Femur (tissue), 1 donor: ENCODE data around the gene RNF43.
"Not testable (repeated sequence)": the region's sequence is repeated elsewhere in the genome, so short reads cannot be mapped to it uniquely, and the experiment has no call there.

Experiments
- DNase-seq: peaks from one replicate; pipeline ENCODE4 v3.0.0-alpha.2; 2017

RNF43 gene

DNA sequence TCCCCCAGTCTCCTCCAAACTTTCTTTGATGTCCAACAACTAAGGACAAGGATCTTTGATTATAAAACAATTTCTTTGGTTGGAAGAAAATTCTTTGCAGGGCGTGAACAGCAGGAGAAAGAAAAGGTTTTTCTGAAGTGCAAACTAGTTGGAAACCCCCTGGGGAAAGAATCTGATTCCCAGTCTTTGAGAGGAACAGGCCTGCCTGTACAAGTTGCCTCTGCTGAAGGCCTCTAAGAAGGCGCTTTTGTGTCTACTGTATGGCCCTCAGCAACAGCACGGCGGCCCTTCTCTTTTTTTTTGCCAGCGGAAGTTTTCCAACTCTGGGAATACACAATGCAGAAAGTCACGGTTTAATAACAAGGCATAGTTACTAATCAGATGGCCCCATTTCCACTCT, 14.0 kb downstream of the RNF43 start:
- no peak for DNase-seq

DNA sequence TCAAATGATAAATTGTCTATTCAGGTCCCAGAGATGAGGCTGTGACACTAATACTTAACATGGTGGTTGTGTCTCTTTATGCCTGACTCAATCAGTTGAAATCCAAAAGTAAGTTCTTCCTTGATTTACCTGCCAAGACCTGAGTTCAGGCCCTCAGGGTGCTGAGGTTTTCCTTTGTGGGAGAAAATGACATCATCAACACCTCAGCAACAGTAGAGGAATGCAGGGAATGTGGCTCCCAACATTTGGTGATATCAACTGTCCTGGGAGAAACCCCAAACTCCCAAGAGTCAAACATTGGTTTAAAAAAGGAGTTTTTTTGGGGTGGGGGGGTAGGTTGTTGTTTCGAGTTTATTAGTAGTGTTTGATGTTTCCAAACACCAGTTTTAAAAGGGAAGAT, 14.7 kb downstream of the RNF43 start:
- no peak for DNase-seq

DNA sequence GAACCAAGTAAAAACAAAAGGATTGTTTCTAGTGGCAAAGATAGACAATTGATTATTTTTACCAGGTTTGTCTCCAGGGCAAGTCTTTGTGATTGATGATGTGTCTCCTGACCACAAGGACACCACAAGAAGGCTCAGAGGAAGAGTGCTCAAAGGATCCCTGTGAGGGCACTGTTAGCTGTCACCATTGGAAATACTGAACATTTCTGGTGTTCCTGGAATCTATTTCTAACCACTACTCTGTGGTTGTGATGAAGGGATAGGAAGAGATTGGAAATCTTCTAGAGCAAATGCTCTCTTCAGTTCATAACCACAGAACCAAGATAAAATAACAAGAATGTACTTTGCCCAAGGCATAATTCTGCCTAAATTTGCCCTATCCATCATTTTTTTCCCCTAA, 15.3 kb downstream of the RNF43 start:
- DNase-seq: no peak

DNA sequence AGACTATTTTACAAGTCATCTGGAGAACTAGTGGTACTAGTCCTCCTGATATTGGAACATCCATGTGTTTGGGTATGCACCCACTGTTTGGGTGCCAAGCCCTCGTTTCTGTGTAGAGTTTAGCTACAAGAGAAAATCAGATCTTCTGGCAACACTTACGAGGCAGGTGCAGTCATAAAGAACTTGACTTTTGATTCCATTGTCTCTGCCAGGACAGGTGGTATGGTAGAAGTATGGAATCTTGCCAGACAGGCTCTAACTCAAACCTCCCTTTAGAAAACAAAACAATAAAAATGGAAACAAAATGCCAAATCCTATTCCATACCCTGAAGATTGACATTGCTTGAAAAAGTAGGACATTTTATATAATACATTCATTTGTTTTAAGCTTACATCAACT, 16.0 kb downstream of the RNF43 start:
- no peak for DNase-seq

DNA sequence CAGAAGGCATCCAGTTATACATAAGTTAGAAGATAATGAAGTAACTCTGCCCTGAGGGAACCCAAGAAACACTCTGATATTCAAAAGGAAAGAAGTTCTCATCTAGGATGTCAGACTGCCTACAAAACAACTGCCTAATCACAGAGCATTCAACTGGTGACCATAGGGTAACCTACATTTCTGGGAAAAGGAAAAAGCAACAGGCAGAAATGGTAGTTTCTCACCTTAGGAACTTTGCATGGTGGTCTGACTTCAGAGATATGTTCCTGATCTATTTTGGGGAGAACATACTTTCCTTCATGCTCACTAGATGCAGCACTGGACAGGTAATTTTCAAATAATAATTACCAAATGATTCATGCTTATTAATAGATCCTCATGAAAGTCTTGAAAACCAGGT, 16.5 kb downstream of the RNF43 start:
- no peak for DNase-seq

DNA sequence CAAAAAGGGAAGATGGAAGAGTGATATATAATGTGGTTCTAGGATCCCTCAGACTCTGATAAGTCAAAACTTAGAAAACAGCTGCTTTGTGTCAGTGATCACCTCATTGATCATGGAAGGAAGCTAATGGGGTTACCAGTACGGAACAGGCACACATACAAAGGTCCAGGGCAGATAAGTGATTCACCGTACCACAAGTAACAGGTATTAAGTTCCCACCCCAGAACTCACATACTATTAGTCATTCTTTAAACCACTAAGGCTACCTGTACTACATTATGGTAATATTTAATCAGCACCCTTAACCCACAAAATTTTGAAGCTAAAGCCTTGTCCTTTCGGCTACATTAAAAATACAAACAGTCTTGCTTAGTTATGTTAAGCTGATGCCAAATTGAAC, 17.4 kb downstream of the RNF43 start:
- DNase-seq: no peak

DNA sequence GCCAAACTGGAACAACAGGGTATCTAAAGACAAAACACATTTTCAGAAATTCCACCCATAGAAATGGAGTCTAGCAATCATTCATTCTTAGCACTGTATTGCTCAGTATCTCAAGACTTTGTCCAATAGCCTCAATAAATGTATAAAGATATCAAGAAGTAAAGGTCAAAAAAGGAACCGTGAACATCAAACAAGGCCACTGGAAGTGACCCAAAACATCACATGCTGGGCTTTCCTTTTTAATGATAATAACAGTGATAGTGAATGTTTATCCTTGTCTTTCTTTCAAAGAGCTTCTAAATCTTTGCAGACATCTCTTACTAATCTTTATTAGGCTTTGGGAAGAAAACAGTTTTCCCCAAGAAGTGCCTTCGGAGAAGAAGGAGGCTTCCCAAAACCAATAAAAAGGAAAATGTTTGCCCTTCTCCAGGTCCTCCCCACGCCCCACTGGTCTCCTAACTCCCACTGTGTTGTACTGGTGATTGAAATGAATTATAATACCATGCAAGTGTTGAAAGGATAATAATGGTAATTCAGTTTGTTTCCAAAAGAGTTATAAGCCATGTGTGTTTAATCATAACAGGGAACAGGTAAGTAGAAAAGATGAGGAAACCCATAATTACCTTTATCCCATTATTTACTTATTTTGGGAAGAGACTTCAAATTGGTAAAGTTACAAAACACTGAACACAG, 18.6 kb downstream of the RNF43 start:
- no peak for DNase-seq

DNA sequence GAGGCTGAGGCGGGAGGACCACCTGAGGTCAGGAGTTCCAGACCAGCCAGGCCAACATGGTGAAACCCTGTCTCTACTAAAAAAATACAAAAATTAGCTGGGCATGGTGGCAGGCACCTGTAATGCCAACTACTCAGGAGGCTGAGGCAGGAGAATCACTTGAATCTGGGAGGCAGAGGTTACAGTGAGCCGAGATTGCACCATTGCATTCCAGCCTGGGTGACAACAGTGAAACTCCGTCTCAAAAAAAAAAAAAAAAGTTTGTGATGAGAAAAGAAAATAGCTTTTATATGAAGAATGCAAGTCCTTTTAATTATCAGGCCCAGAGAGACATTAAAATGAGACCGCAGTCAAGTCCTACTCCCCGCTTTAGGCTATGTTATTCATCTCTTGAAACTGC, 19.9 kb downstream of the RNF43 start:
- not testable (repeated sequence) for DNase-seq

DNA sequence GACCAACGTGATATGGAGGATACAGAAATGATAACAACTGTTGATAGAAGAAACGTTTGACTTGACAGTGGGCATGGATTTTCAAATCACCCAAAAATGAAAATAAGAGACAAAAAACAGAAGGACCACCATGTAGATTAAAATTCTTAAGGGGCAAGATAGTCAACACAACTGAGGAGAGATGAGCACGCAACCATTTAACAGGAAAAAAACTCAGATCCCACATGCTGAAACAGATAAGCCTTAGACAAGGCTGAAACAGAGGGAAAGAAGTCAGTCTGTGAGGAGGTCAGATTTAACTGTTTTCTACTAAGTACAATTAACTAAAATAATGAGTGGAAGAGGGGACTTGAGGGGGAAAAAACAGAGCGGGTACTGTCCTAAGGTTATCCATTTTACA, 21.2 kb downstream of the RNF43 start:
- DNase-seq: no peak

DNA sequence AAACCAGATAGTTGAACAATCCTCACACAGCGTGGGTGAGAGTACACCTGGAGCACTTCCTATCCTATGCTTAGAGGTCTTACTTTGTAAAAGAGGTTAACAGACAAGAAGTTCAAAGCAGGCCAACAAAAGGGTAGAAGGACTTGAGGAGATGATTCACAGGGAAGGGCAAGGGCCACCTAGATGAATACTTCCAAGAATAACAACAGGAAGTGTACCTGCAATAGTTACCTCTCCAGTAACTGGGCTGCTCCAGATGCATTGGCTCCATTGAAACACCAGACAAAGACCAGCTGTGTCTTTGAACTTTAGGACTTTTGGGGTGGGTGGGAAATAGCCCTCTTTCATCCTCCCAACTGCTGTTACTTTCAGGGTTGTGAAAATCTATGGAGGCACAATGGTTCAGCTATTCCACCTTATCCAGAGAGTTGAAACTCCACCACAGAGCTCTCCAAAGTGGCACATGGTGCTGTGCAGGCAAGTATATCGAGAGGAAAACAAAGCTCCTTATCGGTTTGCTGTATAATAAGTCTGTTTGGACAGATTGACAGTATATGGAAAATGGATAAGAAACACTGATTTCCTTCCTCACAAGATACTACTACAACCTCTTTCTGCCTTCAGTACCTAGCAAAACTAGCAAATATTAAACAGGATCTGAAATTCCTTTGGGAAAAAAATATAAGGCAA, 22.7 kb downstream of the RNF43 start:
- no peak for DNase-seq

DNA sequence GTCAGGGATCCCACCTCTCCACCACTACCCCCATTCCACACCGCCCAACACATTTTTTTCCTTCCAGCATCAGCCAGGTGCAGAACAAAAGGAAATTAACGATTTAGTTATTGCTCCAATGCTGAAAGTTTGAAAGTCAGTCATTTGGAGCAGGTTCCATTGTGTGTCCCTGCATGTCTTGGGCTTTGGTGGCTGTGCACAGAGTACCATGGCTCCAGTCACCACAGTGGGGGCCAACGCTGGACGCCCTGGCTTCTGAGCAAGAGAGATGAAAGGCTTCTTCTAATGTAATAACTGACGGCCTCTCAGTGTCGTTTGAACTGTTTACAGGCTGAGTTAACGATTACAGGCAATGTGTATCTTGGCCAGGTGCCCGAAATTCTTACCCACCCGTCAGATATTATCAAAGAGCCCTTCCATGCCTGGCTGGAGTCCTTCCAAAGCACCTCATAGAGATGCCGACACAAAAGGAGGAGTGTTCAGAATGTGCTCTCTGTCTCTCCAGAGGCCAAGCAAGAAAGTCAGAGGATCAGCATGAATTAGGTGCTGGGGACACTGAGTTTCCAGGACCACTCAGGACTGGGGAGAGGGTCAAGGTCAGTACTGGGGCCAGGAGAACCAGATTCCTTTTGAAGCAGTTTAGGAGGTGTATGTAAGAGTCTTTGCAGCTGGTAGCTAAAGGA, 25.9 kb downstream of the RNF43 start:
- DNase-seq: no peak

DNA sequence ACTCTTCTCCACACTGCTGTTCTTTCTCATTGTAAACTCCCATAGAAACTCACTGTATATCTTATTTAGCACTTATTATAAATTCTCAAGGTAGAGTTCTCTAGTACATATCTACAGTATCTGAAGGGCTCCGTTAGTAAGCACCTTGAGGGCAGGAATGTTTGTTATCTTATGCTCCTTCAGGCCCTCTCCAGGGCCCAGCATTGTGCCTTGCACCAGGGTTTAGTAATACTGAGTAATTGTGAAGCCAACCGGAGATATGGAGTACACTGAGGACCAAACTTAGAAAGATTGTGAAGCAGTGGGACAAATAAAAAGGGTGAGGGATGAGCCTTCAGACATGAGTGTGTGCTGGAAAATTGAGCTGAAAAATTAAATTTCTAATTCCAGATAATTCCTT, 26.4 kb downstream of the RNF43 start:
- no peak for DNase-seq

DNA sequence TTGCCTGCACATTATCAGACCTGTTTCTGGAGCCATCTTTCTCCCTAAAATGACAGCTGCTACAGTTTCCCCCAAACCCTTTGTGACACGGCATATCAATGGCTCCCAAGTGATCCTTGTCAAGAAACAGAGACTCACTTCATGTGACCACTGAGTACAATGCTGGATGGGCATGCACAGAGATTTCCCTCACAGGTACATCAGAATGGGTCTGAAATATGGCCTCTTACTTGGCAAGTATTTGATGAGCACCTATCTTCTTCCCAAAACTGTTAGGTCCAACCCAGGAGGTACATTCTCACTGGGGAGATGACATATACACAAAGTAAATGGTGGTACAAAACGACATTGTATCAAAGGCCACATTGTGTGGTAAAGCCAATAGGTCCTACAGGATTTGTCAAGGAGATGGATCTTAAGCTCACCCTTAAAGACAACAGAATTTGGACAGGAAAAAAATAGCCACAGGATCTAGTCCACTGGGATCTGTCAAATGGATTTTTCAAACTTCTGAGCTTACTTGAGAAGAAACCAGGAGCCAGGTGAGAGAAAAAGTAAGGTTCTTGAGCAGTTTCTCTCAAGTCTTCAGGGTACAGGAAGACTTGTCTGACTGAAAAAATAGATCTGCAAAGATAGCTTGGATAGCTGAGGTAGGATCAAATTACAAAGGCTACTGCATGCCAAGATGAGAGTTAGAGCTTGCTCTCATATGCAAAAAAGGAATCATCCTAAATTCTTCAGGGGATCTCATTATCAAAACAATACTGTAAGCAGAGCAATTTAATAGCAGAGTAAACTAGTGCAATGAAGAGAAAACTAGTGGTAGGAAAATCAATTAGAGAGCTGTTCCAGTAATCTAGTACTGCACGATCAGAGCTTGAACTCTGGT, 28.8 kb downstream of the RNF43 start:
- DNase-seq: no peak

DNA sequence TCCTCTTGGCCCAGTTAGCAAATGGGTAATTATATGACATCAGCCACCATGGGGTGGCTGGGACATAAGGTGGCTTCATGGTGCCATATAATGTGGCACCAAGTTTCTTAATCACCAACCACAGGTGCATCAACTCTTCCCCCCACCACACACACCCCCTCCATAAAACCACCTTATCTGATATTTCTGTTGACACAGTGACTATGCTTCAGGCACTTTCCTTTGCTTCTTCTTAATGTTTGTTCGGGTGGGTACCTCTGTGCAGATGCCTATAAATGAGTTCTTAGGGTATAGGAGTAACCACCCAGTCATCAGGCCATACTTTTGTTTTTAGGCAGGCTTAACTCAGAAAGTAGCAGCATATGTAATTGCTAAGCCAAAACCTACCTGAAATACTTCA, 29.5 kb downstream of the RNF43 start:
- DNase-seq: no peak

DNA sequence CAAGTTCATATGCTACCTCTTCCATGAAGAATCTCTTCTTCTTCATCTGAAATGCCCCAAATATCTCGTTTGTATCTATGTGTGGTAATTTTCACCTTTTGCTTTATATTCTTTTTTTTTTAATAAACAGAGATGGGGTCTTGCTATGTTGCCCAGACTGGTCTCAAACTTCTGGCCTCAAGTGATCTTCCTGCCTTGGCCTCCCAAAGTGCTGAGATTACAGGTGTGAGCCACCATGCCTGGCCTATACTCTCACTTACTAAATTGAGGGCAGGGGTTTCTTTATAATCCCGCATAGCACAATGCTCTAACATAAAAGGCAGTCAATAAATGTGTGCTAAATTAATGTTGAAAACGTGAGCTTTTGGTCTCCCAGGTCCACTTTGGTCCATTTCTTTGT, 30.6 kb downstream of the RNF43 start:
- DNase-seq: no peak

DNA sequence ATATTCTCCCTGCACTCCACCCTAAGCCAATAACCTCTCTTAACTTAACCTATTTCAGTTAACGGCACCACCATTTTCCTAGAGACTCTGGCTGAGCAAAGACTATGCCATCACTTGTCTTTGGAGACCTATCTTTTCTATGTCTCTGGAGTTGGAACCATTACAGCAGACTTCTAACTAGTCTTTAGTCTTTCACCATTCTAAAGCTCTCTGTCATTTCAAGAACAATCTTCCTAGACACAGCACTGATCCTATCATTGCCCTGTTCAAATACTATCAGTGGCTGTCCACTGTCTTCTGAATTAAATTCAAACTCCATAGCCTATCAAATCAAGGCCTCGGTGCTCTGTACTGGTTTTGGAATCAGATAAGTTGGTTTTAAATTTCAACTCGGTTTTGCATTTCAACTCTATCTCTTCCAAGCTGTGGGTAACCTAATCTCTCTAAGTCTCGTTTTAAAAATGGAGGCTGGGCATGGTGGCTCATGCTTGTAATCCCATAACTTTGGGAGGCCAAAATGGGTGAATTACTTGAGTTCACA, 31.9 kb downstream of the RNF43 start:
- DNase-seq: no peak

DNA sequence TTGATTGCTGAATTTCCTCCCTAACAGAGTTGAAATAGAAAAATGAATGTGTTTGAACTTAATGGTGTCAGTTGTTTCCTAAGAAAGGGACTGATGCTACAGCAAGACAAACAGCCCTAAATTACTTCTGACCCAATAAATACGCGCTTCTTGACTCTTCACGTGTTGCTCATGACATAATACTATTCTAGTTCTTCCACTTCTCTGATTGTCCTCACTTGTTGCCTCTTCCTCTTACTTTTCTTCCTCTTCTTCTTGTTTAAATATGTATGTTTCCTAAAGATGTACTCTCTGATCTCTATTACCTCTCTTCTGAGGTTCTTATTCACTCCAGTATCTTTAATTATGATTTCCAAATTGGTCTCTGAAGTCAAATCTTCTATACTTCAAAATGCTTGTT, 32.4 kb downstream of the RNF43 start:
- DNase-seq: no peak

DNA sequence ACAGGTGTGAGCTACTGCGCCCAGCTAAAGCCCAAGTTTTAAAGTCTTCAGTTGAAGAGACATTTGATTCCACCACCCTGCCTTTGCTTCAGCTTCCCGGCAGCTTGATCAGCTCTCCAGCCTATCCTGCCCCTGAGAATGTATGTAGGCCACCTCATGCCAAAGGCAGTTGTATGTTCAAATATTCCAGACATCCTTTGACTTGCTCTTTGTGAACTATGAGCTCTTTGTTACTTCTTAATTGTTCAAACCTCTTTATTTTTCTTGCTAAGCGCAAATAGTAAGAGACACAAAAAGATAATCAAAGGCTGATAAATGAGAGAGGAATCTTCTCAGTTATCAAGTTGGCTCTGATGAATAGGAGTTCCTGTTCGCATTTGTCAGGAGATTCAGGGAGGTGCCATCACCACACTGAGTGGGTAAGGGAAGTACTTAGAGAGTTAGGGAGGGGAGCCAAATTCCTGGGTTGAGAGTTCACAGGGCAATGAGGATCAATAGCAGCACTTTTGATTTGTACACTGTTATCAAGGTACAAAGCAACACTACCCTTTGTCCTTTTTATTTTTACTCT, 33.4 kb downstream of the RNF43 start:
- DNase-seq: no peak

DNA sequence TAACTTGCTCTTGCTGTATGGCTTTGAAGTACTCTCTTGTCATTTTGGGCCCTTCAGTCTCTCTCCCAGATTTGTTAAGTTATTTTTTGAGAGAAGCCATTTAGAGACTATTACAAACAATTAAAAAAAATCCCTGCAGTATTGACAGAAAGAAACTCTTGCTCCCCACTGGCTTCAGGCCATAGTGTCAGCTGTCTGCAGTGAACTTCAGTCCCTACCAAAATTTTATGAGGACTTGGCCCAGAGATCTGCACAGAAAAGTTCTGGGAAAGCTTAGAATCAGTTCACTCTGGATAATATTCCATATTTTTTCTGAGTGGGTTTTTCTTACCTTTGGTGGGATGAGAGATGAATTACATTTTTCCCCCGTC, 34.5 kb downstream of the RNF43 start:
- no peak for DNase-seq

DNA sequence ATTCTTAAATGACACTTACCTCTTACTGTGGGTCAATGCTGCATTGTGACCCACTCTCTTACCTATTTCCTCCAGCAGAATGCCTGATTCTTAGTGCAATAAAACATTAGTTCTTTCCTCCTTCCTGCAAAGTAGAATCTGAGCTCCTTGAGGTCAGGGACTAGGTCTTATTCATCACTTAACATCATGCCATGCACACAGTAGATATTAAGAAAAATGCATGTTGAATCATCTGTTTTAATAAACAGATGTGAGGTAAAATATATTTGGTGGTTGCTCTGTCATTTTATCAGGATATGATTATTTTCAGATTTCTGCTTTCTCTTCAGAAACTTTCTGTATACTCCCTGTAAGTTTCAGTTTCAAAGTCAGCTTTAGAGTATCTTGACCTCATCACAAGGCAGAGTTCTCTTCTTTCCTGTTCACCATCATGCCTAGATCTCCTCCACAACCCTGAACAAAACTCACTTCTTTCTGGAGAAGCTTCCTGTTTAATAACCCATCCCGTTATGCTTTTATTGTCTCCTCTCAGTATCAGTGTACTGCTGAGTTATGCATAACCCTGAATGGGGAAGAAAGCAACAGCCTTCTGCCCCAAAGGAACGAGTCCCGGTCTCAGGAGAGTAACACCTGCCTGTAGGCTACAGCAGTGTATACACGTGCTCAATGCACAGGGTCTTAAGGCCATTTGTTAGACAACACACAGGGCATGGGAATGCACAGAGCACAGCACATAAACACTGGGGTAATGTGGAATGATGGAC, 35.0 kb downstream of the RNF43 start:
- DNase-seq: no peak

DNA sequence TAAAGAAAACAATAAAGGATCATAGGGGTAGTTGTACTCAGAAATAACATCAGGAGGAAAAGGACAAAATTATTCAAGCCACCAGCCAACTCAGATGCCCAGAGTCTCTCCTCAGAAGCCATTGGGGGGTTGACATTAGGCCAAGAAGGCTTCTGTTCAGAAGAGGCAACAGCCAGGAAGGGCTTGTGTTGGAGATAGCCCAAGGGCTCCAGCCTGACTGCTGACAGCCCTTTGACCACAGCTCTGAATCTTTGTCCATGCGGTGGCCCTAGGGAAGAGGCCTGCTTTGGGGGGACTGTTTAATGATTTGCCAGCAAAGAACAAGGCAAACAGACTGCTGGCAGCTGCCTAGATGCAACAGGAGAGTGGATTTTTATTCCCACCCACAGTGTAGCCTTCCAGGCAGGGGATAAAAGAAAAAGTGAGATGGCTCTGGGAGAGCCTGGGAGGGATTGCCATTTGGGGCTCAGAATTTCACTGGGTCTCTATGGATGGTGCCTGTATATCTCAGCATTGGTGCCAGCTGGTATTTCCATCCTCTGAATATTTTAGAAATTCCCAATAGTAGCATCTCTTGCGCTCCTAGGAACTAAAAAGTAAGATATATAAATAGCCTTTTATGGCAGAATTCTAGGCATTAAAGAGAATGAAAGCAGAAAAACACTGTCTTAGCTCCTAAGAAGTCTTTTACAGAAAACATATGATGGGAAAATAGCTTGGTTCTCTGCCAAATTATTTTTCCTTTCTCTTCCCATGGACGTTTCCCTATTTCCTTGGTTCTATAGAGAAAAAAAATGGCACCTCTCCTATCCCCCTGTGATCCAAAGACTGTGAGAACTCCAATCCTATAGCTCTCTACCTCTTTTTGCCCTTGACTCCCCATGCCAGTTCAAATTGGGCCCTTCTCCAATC, 36.0 kb downstream of the RNF43 start:
- peak; percentile 48 for DNase-seq
